Epidermal melanocyte (primary cell): ENCODE results near the gene MGAT3.

Experiments
- DNase-seq: peaks from one replicate; pipeline ENCODE4 v3.0.0; 2011; ENCODE audit warnings: low spot score; ENCODE audit not compliant: insufficient read length

The MGAT3 gene

GRCh38 chr22:39470451-39471291, 13.9 kb downstream of the MGAT3 start:
- no peak for DNase-seq

GRCh38 chr22:39471381-39472141, 14.7 kb downstream of the MGAT3 start:
- peak; percentile 42 for DNase-seq

GRCh38 chr22:39472570-39473556, 16.1 kb downstream of the MGAT3 start:
- no peak for DNase-seq

- no peak for DNase-seq
Measured at GRCh38 chr22:39473851-39474250, 17.0 kb downstream of the MGAT3 start.

GRCh38 chr22:39474351-39475111, 17.7 kb downstream of the MGAT3 start:
- no peak for DNase-seq

- DNase-seq = no peak
Measured at GRCh38 chr22:39475337-39475736, 18.5 kb downstream of the MGAT3 start.

GRCh38 chr22:39475902-39476301, 19.1 kb downstream of the MGAT3 start:
- no peak for DNase-seq

- no peak for DNase-seq
Measured at GRCh38 chr22:39476664-39477063, 19.9 kb downstream of the MGAT3 start.

- no peak for DNase-seq
Measured at GRCh38 chr22:39477542-39477941, 20.7 kb downstream of the MGAT3 start.

- no peak for DNase-seq
Measured at GRCh38 chr22:39478441-39478850, 21.6 kb downstream of the MGAT3 start.

- no peak for DNase-seq
Measured at GRCh38 chr22:39479254-39479653, 22.4 kb downstream of the MGAT3 start.

GRCh38 chr22:39480557-39480956, 23.7 kb downstream of the MGAT3 start:
- DNase-seq = no peak

- no peak for DNase-seq
Measured at GRCh38 chr22:39481054-39481453, 24.2 kb downstream of the MGAT3 start.

GRCh38 chr22:39481595-39481994, 24.8 kb downstream of the MGAT3 start:
- no peak for DNase-seq

GRCh38 chr22:39482768-39483167, 26.0 kb downstream of the MGAT3 start:
- no peak for DNase-seq

- no peak for DNase-seq
Measured at GRCh38 chr22:39486951-39487825, 30.4 kb downstream of the MGAT3 start.

- no peak for DNase-seq
Measured at GRCh38 chr22:39487826-39488520, 31.2 kb downstream of the MGAT3 start.

GRCh38 chr22:39488563-39489083, 31.8 kb downstream of the MGAT3 start:
- DNase-seq = no peak
